PC-9 (cell line): ENCODE data around the gene FAM180A. TPM values are rescaled to one million over a fixed set of nuclear protein-coding genes. Genes with fewer than 3 reads are reported as not detected.

Source experiments
- BruUV-seq: library from RNA; stranded (reverse); fragments of 400-500 nt; replicated peaks from 2 replicates; lab custom pipeline; 2021; lab: Mats Ljungman, UMichigan
- CTCF ChIA-PET: fragments of 300-600 bp; sonication (Branson Sonifier 250); formaldehyde crosslinking; loops from one replicate; lab custom pipeline; 2022; ENCODE audit warnings: antibody characterized with exemption; lab: Charles Lee
- POLR2A ChIA-PET: fragments of 300-600 bp; sonication (Branson Sonifier 250); formaldehyde crosslinking; loops from one replicate; lab custom pipeline; 2022; ENCODE audit warnings: antibody characterized with exemption; ENCODE audit not compliant: unreplicated experiment; lab: Charles Lee
- DNase-seq, 2 experiments: peaks; one replicate each; pipeline versions ENCODE4 v3.0.0 to v3.0.0-alpha.2; 2015 to 2022; ENCODE audit warnings: mixed read lengths in 1 of 2
- H2AFZ ChIP-seq: fragments of 200-600 bp; sonication (generic); 2 replicates; pipeline ENCODE4 v1.8.1; 2017; ENCODE audit warnings: antibody characterized with exemption
- H3F3A ChIP-seq: fragments of 200-600 bp; sonication (generic); 2 replicates; pipeline ENCODE4 v1.8.1; 2017; ENCODE audit warnings: antibody characterized with exemption, mild to moderate bottlenecking, low read depth; ENCODE audit not compliant: insufficient read depth
- H3K27ac ChIP-seq: fragments of 200-600 bp; sonication (generic); 2 replicates; pipeline ENCODE4 v1.6.1; 2016; ENCODE audit warnings: mixed run types
- H3K27me3 ChIP-seq: fragments of 200-600 bp; sonication (generic); 2 replicates; pipeline ENCODE4 v1.6.1; 2016; ENCODE audit warnings: low read depth, mixed run types; ENCODE audit not compliant: insufficient read depth
- H3K36me3 ChIP-seq: fragments of 200-600 bp; sonication (generic); 2 replicates; pipeline ENCODE4 v1.6.1; 2016; ENCODE audit warnings: low read depth, mixed run types
- H3K4me1 ChIP-seq: fragments of 200-600 bp; sonication (generic); replicated peaks from 2 replicates; pipeline ENCODE4 v1.6.1; 2016; ENCODE audit warnings: mixed run types; ENCODE audit not compliant: insufficient read depth
- H3K4me2 ChIP-seq: fragments of 200-600 bp; sonication (generic); 2 replicates; pipeline ENCODE4 v1.6.1; 2017; ENCODE audit warnings: mixed run types
- H3K4me3 ChIP-seq: fragments of 200-600 bp; sonication (generic); 2 replicates; pipeline ENCODE4 v1.6.1; 2016; ENCODE audit warnings: mixed run types
- H3K79me2 ChIP-seq: fragments of 200-600 bp; sonication (generic); 2 replicates; pipeline ENCODE4 v1.6.1; 2017; ENCODE audit warnings: low read depth, mixed run types
- H3K9me2 ChIP-seq: fragments of 200-600 bp; sonication (generic); 2 replicates; pipeline ENCODE4 v1.8.1; 2017; ENCODE audit warnings: mild to moderate bottlenecking; ENCODE audit not compliant: insufficient read depth
- H3K9me3 ChIP-seq: fragments of 200-600 bp; sonication (generic); 2 replicates; pipeline ENCODE4 v1.8.1; 2016; ENCODE audit warnings: low read depth; ENCODE audit not compliant: insufficient read depth
- H4K20me1 ChIP-seq: fragments of 200-600 bp; sonication (generic); 2 replicates; pipeline ENCODE4 v1.8.1; 2017; ENCODE audit not compliant: insufficient read depth
- CTCF ChIP-seq: fragments of 200-600 bp; sonication (generic); conservative IDR thresholded peaks from 2 replicates; pipeline ENCODE4 v1.6.1; 2017; ENCODE audit warnings: mixed run types, antibody characterized with exemption, mild to moderate bottlenecking, moderate library complexity
- EZH2 ChIP-seq: fragments of 200-600 bp; sonication (generic); IDR thresholded peaks from 2 replicates; pipeline ENCODE4 v1.8.0; 2017; ENCODE audit warnings: antibody characterized with exemption, low read depth
- intact Hi-C: fragments of 100-400 bp; cut with micrococcal nuclease; formaldehyde crosslinking; loops from one replicate; pipeline ENCODE4 v1.10.0; 2022; ENCODE audit not compliant: unreplicated experiment
- total RNA-seq: library from RNA; stranded (reverse); gene quantifications from 2 replicates; pipeline ENCODE4 v1.2.3, GENCODE V29; 2021

FAM180A gene
- total RNA-seq, 1 experiment from 2014 or later: not detected

GRCh38 chr7:135745703-135746312 is 2.8 kb downstream of the FAM180A start:
- H3K9me2 ChIP-seq: no peaks in the 10 kb centered on the region
- no TSS peak for BruUV-seq
- DNase-seq: peak; percentile 77 to 96
- peaks cover 38% of the 10 kb centered on the region for H3K4me1 ChIP-seq
- H3K4me2 ChIP-seq: peak overlapping the region; percentile 65
- peak overlapping the region; percentile 98 for H3K27ac ChIP-seq
- intact Hi-C loops: loop anchor here (1.0 to 5.0 kb wide), 3 partner anchors 28 to 67 kb away; no protein-coding TSS in a partner anchor
- POLR2A ChIA-PET: interaction anchor here (0.5 to 0.9 kb wide), 3 partner anchors 49 to 1561 kb away, joined by 3 to 15 read pairs (median 6); no protein-coding TSS in a partner anchor
- no peaks in the 10 kb centered on the region for H3K27me3 ChIP-seq
- peak overlapping the region; percentile 20; the same call in 1 of the 2 replicates for H3K4me3 ChIP-seq
- H3K79me2 ChIP-seq: no peaks in the 10 kb centered on the region
- TF ChIP-seq CTCF (no peak), EZH2 (no peak)
- CTCF ChIA-PET: no interaction called here
- H3K36me3 ChIP-seq: no peaks in the 10 kb centered on the region
- H3F3A ChIP-seq: peaks cover 36% of the 10 kb centered on the region; the same call in 1 of the 2 replicates
- H3K9me3 ChIP-seq: no peaks in the 10 kb centered on the region
- no peaks in the 10 kb centered on the region for H4K20me1 ChIP-seq
- peak overlapping the region; percentile 25 for H2AFZ ChIP-seq

GRCh38 chr7:135744938-135745702 is 3.5 kb downstream of the FAM180A start:
- H2AFZ ChIP-seq: no peak overlapping the region; the same call in 1 of the 2 replicates
- no peaks in the 10 kb centered on the region for H3K79me2 ChIP-seq
- H3K4me2 ChIP-seq: peak overlapping the region; percentile 64
- H3F3A ChIP-seq: peaks cover 36% of the 10 kb centered on the region; the same call in 1 of the 2 replicates
- peak overlapping the region; percentile 98 for H3K27ac ChIP-seq
- H3K36me3 ChIP-seq: no peaks in the 10 kb centered on the region
- no peaks in the 10 kb centered on the region for H3K9me2 ChIP-seq
- TSS peak; percentile 87 for BruUV-seq
- no peaks in the 10 kb centered on the region for H3K27me3 ChIP-seq
- H4K20me1 ChIP-seq: no peaks in the 10 kb centered on the region
- peak overlapping the region; percentile 15; the same call in 1 of the 2 replicates for H3K4me3 ChIP-seq
- no peaks in the 10 kb centered on the region for H3K9me3 ChIP-seq
- H3K4me1 ChIP-seq: peaks cover 38% of the 10 kb centered on the region
- no peak for TF ChIP-seq EZH2
- no peak for TF ChIP-seq CTCF
- DNase-seq: peak; percentile 68 to 87
- ChIA-PET CTCF (no interaction called here), POLR2A (interaction anchor here (0.5 to 0.7 kb wide), 7 partner anchors 28 to 1562 kb away, joined by 3 to 8 read pairs (median 4); partner anchors contain the start of gene STMP1)
- intact Hi-C loops: loop anchor here (1.0 to 5.0 kb wide), 3 partner anchors 29 to 66 kb away; no protein-coding TSS in a partner anchor
